ENCODE results near the gene ATP6AP1.
"Not testable (repeated sequence)": the region's sequence is repeated elsewhere in the genome, so short reads cannot be mapped to it uniquely, and the experiment has no call there.

Gene ATP6AP1

DNA sequence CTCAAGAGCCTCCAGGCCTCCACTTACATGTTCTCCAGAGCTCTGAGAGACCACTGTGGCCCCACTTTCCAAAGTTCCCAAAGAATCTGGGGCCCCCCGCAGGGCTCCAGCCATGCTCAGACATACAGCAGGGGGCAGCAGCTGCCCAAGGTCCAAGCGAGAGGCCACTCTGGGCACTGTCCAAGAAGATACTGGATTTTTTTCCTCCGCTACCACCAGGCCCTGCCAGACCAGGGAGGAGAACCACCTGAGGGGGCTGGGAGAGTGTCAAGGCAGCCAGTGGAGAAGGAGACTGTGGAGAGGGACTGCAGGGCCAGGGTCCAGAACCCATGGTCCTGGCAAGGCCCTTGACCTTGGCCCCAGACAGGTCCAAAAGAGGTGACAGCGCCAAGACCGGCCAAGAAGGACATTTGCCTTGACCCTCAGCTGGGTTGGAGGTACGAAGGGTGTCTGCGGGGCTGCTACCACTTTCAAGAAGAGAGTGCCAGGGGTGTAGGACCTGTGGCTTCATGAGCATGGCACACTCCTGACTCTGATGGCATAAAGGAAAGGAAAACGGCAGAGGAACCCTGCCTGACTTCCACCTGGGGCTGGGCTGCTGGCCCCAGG lies 44.1 kb upstream of the ATP6AP1 start:
- no peaks in the 10 kb centered on the region for H3K27me3 ChIP-seq (ENCODE audit: insufficient read depth, poor library complexity, severe bottlenecking)
- H3K27ac ChIP-seq (ENCODE audit: poor library complexity, severe bottlenecking): no peak overlapping the region
- peaks cover 8% of the 10 kb centered on the region for H3K4me1 ChIP-seq (ENCODE audit: insufficient read depth, poor library complexity, severe bottlenecking)
- DNase-seq (ENCODE audit: low spot score): no peak
- no peak overlapping the region for H3K4me3 ChIP-seq (ENCODE audit: severe bottlenecking)
- no peaks in the 10 kb centered on the region for H3K9me3 ChIP-seq (ENCODE audit: severe bottlenecking)
- TF ChIP-seq, protein P1, sequence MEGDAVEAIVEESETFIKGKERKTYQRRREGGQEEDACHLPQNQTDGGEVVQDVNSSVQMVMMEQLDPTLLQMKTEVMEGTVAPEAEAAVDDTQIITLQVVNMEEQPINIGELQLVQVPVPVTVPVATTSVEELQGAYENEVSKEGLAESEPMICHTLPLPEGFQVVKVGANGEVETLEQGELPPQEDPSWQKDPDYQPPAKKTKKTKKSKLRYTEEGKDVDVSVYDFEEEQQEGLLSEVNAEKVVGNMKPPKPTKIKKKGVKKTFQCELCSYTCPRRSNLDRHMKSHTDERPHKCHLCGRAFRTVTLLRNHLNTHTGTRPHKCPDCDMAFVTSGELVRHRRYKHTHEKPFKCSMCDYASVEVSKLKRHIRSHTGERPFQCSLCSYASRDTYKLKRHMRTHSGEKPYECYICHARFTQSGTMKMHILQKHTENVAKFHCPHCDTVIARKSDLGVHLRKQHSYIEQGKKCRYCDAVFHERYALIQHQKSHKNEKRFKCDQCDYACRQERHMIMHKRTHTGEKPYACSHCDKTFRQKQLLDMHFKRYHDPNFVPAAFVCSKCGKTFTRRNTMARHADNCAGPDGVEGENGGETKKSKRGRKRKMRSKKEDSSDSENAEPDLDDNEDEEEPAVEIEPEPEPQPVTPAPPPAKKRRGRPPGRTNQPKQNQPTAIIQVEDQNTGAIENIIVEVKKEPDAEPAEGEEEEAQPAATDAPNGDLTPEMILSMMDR (IDR thresholded peaks at IDR 0.05; ENCODE audit: poor library complexity, severe bottlenecking): no peak
- peaks cover 24% of the 10 kb centered on the region for H3K36me3 ChIP-seq (ENCODE audit: low read depth)
- no peak for ATAC-seq (ENCODE audit: low read depth)

DNA sequence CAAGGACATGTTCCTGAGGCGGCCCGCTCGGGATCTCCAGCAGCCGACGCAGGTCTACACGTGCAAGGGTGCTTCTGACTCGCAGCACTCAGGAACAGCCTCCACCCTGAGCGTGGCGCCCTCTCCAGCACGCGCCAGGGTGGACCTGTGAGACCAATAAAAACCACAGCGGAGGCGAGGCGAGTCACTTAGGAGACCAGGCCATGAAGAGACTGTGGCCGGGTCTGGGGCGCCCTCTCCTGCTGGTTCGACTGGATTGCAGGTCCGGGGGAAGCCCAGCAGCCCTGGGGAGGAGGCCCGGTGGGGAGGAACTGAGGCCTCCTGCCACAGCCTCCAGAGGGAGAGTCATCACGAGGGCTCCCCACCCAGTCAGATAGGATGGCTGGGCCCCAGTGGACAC lies 40.4 kb upstream of the ATP6AP1 start:
- not testable (repeated sequence) for H3K36me3 ChIP-seq (ENCODE audit: low read depth); H3K4me3 ChIP-seq (ENCODE audit: severe bottlenecking); H3K4me1 ChIP-seq (ENCODE audit: insufficient read depth, poor library complexity, severe bottlenecking); H3K27me3 ChIP-seq (ENCODE audit: insufficient read depth, poor library complexity, severe bottlenecking); H3K9me3 ChIP-seq (ENCODE audit: severe bottlenecking); H3K27ac ChIP-seq (ENCODE audit: poor library complexity, severe bottlenecking); DNase-seq (ENCODE audit: low spot score)
- peak; percentile 3; the same call in 1 of the 3 replicates for ATAC-seq (ENCODE audit: low read depth)

DNA sequence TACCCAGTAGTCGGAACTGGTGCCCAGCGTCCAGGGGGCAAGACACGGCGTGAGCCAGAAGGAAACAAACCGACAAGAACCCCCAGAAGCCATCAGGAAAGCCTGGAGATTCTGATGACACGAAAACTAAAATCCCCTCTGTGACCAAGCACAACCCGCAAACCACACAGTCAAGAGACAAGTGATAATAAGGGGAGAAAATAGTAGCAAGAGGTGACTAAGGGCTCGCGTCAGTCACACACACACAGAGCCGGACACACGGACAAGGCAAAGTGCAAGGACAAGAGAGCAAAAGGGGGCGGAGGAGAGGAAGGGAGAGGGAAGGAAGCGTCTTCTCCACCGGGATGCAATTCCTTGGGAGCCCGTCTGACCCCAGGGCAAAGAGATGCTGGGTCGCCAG lies 39.8 kb upstream of the ATP6AP1 start:
- not testable (repeated sequence) for ATAC-seq (ENCODE audit: low read depth); DNase-seq (ENCODE audit: low spot score); H3K27ac ChIP-seq (ENCODE audit: poor library complexity, severe bottlenecking); H3K9me3 ChIP-seq (ENCODE audit: severe bottlenecking); H3K27me3 ChIP-seq (ENCODE audit: insufficient read depth, poor library complexity, severe bottlenecking); H3K4me3 ChIP-seq (ENCODE audit: severe bottlenecking); H3K36me3 ChIP-seq (ENCODE audit: low read depth); H3K4me1 ChIP-seq (ENCODE audit: insufficient read depth, poor library complexity, severe bottlenecking)

DNA sequence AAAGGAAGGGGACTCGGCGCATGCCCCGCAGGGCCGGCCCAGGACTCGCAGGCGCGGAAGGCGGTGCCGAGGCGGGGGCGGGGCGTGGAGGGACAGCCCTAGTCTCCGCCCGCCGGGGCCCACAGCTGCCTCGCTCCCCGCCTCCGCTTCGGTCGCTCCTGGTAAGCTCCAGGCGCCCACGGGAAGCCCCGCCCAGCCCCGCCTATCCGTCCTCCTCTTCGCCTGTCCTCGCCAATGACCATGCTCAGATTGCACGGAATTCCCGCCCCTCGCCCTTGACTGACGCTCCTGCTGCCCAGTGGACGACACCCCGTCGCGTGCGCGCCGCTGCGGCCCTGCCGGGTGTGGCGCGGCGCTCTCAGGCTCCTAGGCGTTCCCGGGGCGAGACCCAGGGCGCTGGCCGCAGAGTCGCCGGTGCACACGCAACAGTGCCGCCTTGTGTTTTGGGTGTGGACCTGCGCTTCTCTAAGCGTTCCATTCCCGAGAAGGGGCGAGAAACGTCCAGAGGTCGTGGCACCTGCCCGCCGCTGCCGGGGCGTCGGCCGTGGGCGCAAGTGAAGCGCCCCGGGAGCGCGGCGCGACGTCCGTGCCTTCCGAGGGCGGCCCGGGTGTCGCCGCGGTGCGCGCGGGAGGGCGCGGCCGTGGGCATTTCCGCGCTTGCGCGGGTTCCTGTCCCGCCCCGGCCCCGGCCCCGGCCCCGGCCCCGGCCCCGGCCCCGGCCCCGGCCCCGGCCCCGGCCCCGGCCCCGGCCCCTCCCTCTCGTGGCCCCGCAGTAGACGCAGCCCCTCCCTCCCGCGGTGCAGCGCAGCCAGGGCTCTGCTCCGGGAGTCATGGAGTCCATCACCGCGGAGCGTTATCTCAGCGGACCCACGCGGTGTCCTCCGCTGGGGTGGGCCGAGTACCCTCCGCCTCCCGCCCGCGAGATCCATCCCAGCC lies 38.4 kb upstream of the ATP6AP1 start:
- not testable (repeated sequence) for H3K27ac ChIP-seq (ENCODE audit: poor library complexity, severe bottlenecking); H3K9me3 ChIP-seq (ENCODE audit: severe bottlenecking); DNase-seq (ENCODE audit: low spot score); H3K4me1 ChIP-seq (ENCODE audit: insufficient read depth, poor library complexity, severe bottlenecking); H3K4me3 ChIP-seq (ENCODE audit: severe bottlenecking); H3K36me3 ChIP-seq (ENCODE audit: low read depth); H3K27me3 ChIP-seq (ENCODE audit: insufficient read depth, poor library complexity, severe bottlenecking)
- ATAC-seq (ENCODE audit: low read depth): peak; percentile 73

DNA sequence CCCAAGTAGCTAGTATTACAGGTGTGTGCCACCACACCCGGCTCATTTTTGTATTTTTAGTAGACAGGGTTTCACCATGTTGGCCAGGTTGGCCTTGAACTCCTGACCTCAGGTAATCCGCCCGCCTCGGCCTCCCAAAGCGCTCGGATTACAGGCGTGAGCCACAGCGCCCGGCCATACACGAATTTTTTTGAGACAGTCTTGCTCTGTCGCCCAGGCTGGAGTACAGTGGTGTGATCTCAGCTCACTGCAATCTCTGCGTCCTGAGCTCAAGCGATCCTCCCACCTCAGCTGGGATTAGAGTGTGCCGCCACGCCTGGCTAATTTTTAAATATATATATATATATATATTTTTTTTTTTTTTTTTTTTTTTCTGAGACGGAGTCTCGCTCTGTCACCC lies 32.1 kb upstream of the ATP6AP1 start:
- DNase-seq (ENCODE audit: low spot score); H3K4me1 ChIP-seq (ENCODE audit: insufficient read depth, poor library complexity, severe bottlenecking); ATAC-seq (ENCODE audit: low read depth); H3K4me3 ChIP-seq (ENCODE audit: severe bottlenecking); H3K9me3 ChIP-seq (ENCODE audit: severe bottlenecking); H3K27me3 ChIP-seq (ENCODE audit: insufficient read depth, poor library complexity, severe bottlenecking): not testable (repeated sequence)
- Histone ChIP-seq H3K36me3 (ENCODE audit: low read depth) (peaks cover 31% of the 10 kb centered on the region), H3K27ac (ENCODE audit: poor library complexity, severe bottlenecking) (peak overlapping the region; percentile 93)

DNA sequence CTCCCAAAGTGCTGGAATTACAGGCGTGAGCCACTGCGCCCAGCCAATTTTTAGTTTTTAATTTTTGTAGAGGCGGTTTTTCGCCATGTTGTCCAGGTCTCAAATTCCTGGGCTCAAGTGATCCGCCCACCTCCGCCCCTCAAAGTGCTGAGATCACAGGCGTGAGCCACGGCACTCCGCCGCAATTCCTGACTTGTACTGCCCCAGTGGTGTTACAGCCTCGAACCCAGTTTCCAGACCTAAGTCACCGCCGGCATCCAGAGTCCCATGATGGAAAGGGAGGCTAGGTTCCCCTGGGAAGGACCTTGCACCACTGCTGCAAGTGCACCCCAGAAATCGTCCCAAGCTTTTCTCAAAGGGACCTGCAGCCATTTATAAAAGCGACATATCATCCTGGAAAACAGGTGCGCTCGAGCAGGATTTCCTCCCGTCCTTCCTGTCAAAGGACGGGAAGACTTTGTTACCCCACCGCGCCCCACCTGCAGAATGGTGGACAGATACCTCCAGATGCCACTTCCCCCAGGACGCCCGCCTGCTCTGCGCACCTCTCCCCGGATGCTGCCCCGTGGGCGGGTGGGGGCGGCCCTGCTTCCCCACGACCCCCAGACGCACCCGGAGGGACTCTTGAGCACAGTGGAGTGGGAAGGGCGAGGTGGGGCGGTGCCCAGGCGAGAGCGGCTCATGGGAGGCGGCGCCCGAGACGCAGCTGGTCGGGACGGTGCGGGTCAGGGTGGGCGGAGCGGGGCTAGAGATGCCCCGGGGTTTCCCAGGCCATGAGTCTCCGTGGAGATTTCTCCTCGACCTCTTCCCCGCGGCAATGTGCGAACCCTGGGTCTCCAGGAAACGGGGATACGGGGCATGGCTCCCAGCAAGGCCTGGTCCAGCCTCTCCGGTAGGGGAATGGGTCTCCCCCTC lies 31.2 kb upstream of the ATP6AP1 start:
- Histone ChIP-seq H3K9me3 (ENCODE audit: severe bottlenecking) (no peaks in the 10 kb centered on the region), H3K4me3 (ENCODE audit: severe bottlenecking) (peak overlapping the region; percentile 60), H3K4me1 (ENCODE audit: insufficient read depth, poor library complexity, severe bottlenecking) (no peaks in the 10 kb centered on the region), H3K27ac (ENCODE audit: poor library complexity, severe bottlenecking) (peak overlapping the region; percentile 93), H3K36me3 (ENCODE audit: low read depth) (peaks cover 35% of the 10 kb centered on the region), H3K27me3 (ENCODE audit: insufficient read depth, poor library complexity, severe bottlenecking) (no peaks in the 10 kb centered on the region)
- DNase-seq (ENCODE audit: low spot score) (no peak), ATAC-seq (ENCODE audit: low read depth) (peak; percentile 63)
- TF ChIP-seq, protein P1 (IDR thresholded peaks at IDR 0.05; ENCODE audit: poor library complexity, severe bottlenecking): no peak

Data from RWPE2 (cell line).